ENCODE measurements around the gene RPRD1B. TPM values are rescaled to one million over a fixed set of nuclear protein-coding genes. Genes with fewer than 3 reads are reported as not detected.
A peak's percentile ranks its signal among the peaks of the same experiment; 100 is the strongest.

RPRD1B gene
- total and polyA plus RNA-seq, 2 of the 13 experiments (the other 11 are each of a cell fraction or from before 2014, with no cell fraction given): 31.1 to 41.5 TPM

- TF ChIP-seq AHDC1 (CRISPR knock-in tag; IDR thresholded peaks at IDR 0.05; ENCODE audit: borderline replicate concordance) (peak; percentile 45; the same call in 1 of the 2 replicates), ZNF24 (IDR thresholded peaks at IDR 0.05) (0 out of 2 replicates have a peak, but pooled peaks have one; percentile 40), ZHX1 (CRISPR knock-in tag; IDR thresholded peaks at IDR 0.05; ENCODE audit: low read depth) (no peak), PRDM15 (CRISPR knock-in tag; IDR thresholded peaks at IDR 0.05) (no peak), U2AF1 (optimal IDR thresholded peaks at IDR 0.05; ENCODE audit: low read depth, low read length) (peak; percentile 89), ZNF260 (CRISPR knock-in tag; IDR thresholded peaks at IDR 0.05; ENCODE audit: borderline replicate concordance, low read depth) (no peak), ZNF772 (CRISPR knock-in tag; IDR thresholded peaks at IDR 0.05) (peak; percentile 51; the same call in 1 of the 2 replicates), SMAD3 (CRISPR knock-in tag; IDR thresholded peaks at IDR 0.05) (peak; percentile 40), NCOA2 (CRISPR knock-in tag; IDR thresholded peaks at IDR 0.05) (peak; percentile 65; the same call in 1 of the 2 replicates), ZBED4 (CRISPR knock-in tag; IDR thresholded peaks at IDR 0.05; ENCODE audit: borderline replicate concordance) (peak; percentile 84; the same call in 1 of the 2 replicates), SALL1 (CRISPR knock-in tag; IDR thresholded peaks at IDR 0.05) (peak; percentile 78)
Observed at GRCh38 chr20:38125157-38126056, 91.9 kb downstream of the RPRD1B start (continued).
